ENCODE measurements around the gene IDI2. TPM values are rescaled to one million over a fixed set of nuclear protein-coding genes. Genes with fewer than 3 reads are reported as not detected.

IDI2 gene
- total RNA-seq, 1 experiment from 2014 or later: not detected

- POLR2A ChIA-PET: no interaction called here
- Histone ChIP-seq H3K9me2 (ENCODE audit: insufficient read depth) (no peaks in the 10 kb centered on the region), H3K79me2 (ENCODE audit: insufficient read depth, low read length) (peaks cover 4% of the 10 kb centered on the region; the same call in 1 of the 2 replicates), H3K4me3 (replicated peaks in 1 of 2; ENCODE audit: low read depth in 1 of 2, low read length in 2 of 2) (no peak overlapping the region), H3K27ac (ENCODE audit: low read depth, low read length) (no peak overlapping the region), H3K9ac (ENCODE audit: low read length) (no peak overlapping the region), H4K20me1 (ENCODE audit: insufficient read depth) (no peaks in the 10 kb centered on the region), H3K4me2 (ENCODE audit: low read length) (no peak overlapping the region), H3K9me3 (ENCODE audit: control insufficient read depth in 1 of 2, insufficient read depth in 1 of 2, low read depth in 1 of 2, low read length in 2 of 2) (no peaks in the 10 kb centered on the region), H3K36me3 (ENCODE audit: control insufficient read depth in 1 of 2, insufficient read depth in 2 of 2, low read length in 2 of 2) (peaks cover 22 to 32% of the 10 kb centered on the region in 2 experiments), H3K4me1 (ENCODE audit: control insufficient read depth in 1 of 2, insufficient read depth in 2 of 2, low read length in 2 of 2) (no peaks in the 10 kb centered on the region), H2AFZ (ENCODE audit: low read depth, low read length, poor library complexity, severe bottlenecking) (no peak overlapping the region), H3K27me3 (ENCODE audit: insufficient read depth, low read length) (no peaks in the 10 kb centered on the region)
- no peak for DNase-seq (ENCODE audit: low read depth, low spot score)
- no peak for TF ChIP-seq TCF7L2 (IDR thresholded peaks at IDR 0.05; ENCODE audit: borderline replicate concordance, extremely low read depth, insufficient read depth, insufficient read length)
- TF ChIP-seq POLR2AphosphoS5 (IDR thresholded peaks at IDR 0.05; ENCODE audit: low read depth, low read length): no peak
- TF ChIP-seq REST (IDR thresholded peaks at IDR 0.05; ENCODE audit: low read depth): no peak
- no peak for TF ChIP-seq ZNF274 (IDR thresholded peaks at IDR 0.05; ENCODE audit: low read depth, low read length)
- no peak for TF ChIP-seq MAX (IDR thresholded peaks at IDR 0.05)
- no peak for TF ChIP-seq YY1 (IDR thresholded peaks at IDR 0.05; ENCODE audit: extremely low read depth, insufficient replicate concordance, low read depth, low read length)
- TF ChIP-seq SIN3A (IDR thresholded peaks at IDR 0.05; ENCODE audit: low read depth): no peak
- TF ChIP-seq EZH2 (IDR thresholded peaks at IDR 0.05): no peak
- TF ChIP-seq EGR1 (IDR thresholded peaks at IDR 0.05; ENCODE audit: low read depth): no peak
- TF ChIP-seq ATF3 (IDR thresholded peaks at IDR 0.05): no peak
- no peak for TF ChIP-seq ELF1 (IDR thresholded peaks at IDR 0.05; ENCODE audit: borderline replicate concordance, low read depth)
- no peak for TF ChIP-seq RAD21 (IDR thresholded peaks at IDR 0.05; ENCODE audit: low read depth)
- no peak for TF ChIP-seq SP1 (IDR thresholded peaks at IDR 0.05; ENCODE audit: low read depth)
- no peak for TF ChIP-seq CTCF (IDR thresholded peaks at IDR 0.05 in 2 of 3, conservative IDR thresholded peaks at IDR 0.05 in 1 of 3; ENCODE audit: borderline replicate concordance in 1 of 3, insufficient read depth in 1 of 3, low read depth in 2 of 3, low read length in 2 of 3)
- no peak for TF ChIP-seq ZFX (IDR thresholded peaks at IDR 0.05)
- no peak for TF ChIP-seq ZBTB33 (IDR thresholded peaks at IDR 0.05; ENCODE audit: extremely low read depth, insufficient replicate concordance, low read length)
- TF ChIP-seq CBX3 (IDR thresholded peaks at IDR 0.05; ENCODE audit: low read depth): no peak
- RAD21 ChIA-PET (ENCODE audit: low non-redundant PET in 1 of 2, low total read pairs in 2 of 2, uncharacterized antibody in 2 of 2, unreplicated experiment in 2 of 2): no interaction called here
- intact Hi-C loops (cut with micrococcal nuclease): no loop called here
- peak; percentile 8; the same call in 1 of the 2 replicates for ATAC-seq
- BruUV-seq (replicated peaks): no TSS peak
- CTCF ChIA-PET: no interaction called here
These were observed 4.7 kb downstream of the IDI2 start for GRCh38 chr10:1020958-1021357.
